ENCODE data around the gene MICOS13.
"Not testable (repeated sequence)": the region's sequence is repeated elsewhere in the genome, so short reads cannot be mapped to it uniquely, and the experiment has no call there.

Gene MICOS13

GRCh38 chr19:5713228-5713627, 32.9 kb upstream of the MICOS13 start:
- Histone ChIP-seq H3K36me3 (ENCODE audit: control insufficient read depth in 5 of 5, insufficient read depth in 5 of 5, low read length in 5 of 5) (peaks cover 0 to 59% (median 45%) of the 10 kb centered on the region in 5 donors), H3K27me3 (ENCODE audit: control insufficient read depth in 5 of 5, insufficient read depth in 4 of 5, low read length in 5 of 5) (no peaks in the 10 kb centered on the region), H3K27ac (ENCODE audit: low read depth, low read length) (no peak overlapping the region), H3K4me1 (ENCODE audit: control insufficient read depth in 5 of 5, insufficient read depth in 5 of 5, low read length in 5 of 5) (peaks cover 0 to 8% (median 4%) of the 10 kb centered on the region in 5 donors), H3K9ac (ENCODE audit: low read length in 5 of 5) (no peak overlapping the region), H3K4me3 (ENCODE audit: low read depth in 1 of 5, low read length in 5 of 5) (no peak overlapping the region), H3K9me3 (ENCODE audit: control insufficient read depth in 5 of 5, low read length in 5 of 5) (no peaks in the 10 kb centered on the region)

DNA sequence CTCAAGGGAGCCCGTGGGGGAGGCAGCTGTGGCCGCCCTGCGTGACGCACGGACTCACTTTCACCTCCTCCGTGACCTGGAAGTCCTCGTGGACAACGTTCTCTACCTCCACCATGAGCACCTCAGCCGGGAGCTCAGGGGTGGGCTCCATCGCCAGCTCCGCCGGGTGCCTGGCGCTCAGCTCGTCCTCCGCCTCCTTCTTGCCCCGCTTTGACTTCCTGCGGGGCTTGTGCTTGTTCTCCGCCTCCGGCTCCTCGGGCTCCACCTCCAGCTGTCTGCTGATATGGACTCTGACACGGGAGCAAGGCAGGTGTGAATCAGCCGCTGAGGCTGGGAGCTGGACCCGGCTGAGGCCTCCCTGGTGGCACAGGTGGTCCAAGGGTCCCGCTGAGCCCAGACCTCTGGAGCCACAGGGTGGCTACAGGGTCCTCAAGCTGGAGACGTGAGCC, 31.4 kb upstream of the MICOS13 start:
- no peak overlapping the region for H3K9ac ChIP-seq (ENCODE audit: low read length in 5 of 5)
- H3K4me3 ChIP-seq (ENCODE audit: low read depth in 1 of 5, low read length in 5 of 5): no peak overlapping the region
- no peak overlapping the region for H3K27ac ChIP-seq (ENCODE audit: low read depth, low read length)
- H3K4me1 ChIP-seq (ENCODE audit: control insufficient read depth in 5 of 5, insufficient read depth in 5 of 5, low read length in 5 of 5): no peaks in the 10 kb centered on the region
- H3K27me3 ChIP-seq (ENCODE audit: control insufficient read depth in 5 of 5, insufficient read depth in 4 of 5, low read length in 5 of 5): no peaks in the 10 kb centered on the region
- H3K9me3 ChIP-seq (ENCODE audit: control insufficient read depth in 5 of 5, low read length in 5 of 5): no peaks in the 10 kb centered on the region
- H3K36me3 ChIP-seq (ENCODE audit: control insufficient read depth in 5 of 5, insufficient read depth in 5 of 5, low read length in 5 of 5): peaks cover 0 to 67% (median 53%) of the 10 kb centered on the region in 5 donors

DNA sequence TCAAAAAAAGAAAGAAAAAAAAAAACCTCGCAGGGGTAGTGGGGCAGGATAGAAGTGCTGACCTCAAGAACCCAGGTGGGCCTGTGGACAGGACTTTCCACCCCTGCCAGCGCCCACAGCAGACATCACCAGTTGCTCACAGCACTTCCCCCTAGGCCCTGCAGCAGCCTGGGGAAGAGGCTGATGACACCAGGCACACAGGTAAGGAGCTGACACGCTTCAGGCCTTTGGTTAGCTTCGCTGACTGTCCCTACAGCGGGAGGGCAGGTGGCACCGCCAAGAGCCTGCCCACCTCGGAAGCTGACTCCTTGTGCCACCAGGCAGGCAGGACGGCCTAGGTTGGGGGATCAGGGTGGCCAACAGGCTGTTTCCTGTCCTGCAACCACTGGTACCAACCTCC, 30.7 kb upstream of the MICOS13 start:
- Histone ChIP-seq H3K36me3 (ENCODE audit: control insufficient read depth in 5 of 5, insufficient read depth in 5 of 5, low read length in 5 of 5) (peaks cover 0 to 74% (median 59%) of the 10 kb centered on the region in 5 donors), H3K9me3 (ENCODE audit: control insufficient read depth in 5 of 5, low read length in 5 of 5) (no peaks in the 10 kb centered on the region), H3K27me3 (ENCODE audit: control insufficient read depth in 5 of 5, insufficient read depth in 4 of 5, low read length in 5 of 5) (no peaks in the 10 kb centered on the region), H3K4me3 (ENCODE audit: low read depth in 1 of 5, low read length in 5 of 5) (no peak overlapping the region), H3K4me1 (ENCODE audit: control insufficient read depth in 5 of 5, insufficient read depth in 5 of 5, low read length in 5 of 5) (no peaks in the 10 kb centered on the region), H3K27ac (ENCODE audit: low read depth, low read length) (no peak overlapping the region), H3K9ac (ENCODE audit: low read length in 5 of 5) (no peak overlapping the region)

- Histone ChIP-seq H3K9me3 (ENCODE audit: control insufficient read depth in 5 of 5, low read length in 5 of 5) (no peaks in the 10 kb centered on the region), H3K27me3 (ENCODE audit: control insufficient read depth in 5 of 5, insufficient read depth in 4 of 5, low read length in 5 of 5) (no peaks in the 10 kb centered on the region), H3K4me3 (ENCODE audit: low read depth in 1 of 5, low read length in 5 of 5) (no peak overlapping the region), H3K4me1 (ENCODE audit: control insufficient read depth in 5 of 5, insufficient read depth in 5 of 5, low read length in 5 of 5) (no peaks in the 10 kb centered on the region), H3K27ac (ENCODE audit: low read depth, low read length) (no peak overlapping the region), H3K36me3 (ENCODE audit: control insufficient read depth in 5 of 5, insufficient read depth in 5 of 5, low read length in 5 of 5) (peaks cover 0 to 91% (median 76%) of the 10 kb centered on the region in 5 donors), H3K9ac (ENCODE audit: low read length in 5 of 5) (no peak overlapping the region)
These were observed 27.6 kb upstream of the MICOS13 start for GRCh38 chr19:5707576-5708575.

DNA sequence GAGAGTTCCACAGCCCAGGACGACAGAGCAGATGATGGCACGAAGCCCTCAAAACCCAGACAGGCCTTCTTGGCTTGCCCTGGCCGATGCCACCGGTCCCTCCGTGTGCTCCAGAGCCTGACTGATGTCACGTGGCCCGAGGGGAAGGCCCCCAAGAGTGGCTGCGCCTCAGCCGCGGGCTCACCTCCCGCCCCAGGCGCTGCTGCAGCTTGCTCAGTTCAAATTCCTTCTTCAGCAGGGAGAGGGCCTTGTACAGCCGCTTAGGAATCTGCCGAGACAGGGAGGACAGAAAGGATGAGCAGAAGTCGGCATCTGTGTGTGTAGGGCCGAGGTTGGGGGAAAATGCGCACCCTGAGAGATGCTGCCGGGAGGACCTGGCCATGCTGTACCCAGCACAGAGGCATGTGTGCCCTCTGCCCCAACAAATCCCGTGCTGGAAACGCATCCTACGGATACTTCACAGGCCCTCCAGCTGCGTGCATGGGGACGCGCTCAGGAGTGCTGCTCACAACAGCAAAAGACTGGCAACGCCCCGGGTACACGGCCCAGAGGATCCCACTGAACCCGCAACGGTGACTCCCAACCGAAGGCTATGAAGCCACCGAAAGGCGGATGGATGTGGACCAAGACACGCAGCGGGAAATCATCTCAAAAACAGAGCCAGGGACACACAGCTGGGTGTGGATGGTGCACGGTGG, 26.7 kb upstream of the MICOS13 start:
- H3K36me3 ChIP-seq (ENCODE audit: control insufficient read depth in 5 of 5, insufficient read depth in 5 of 5, low read length in 5 of 5): peaks cover 0 to 82% (median 68%) of the 10 kb centered on the region in 5 donors
- no peak overlapping the region for H3K4me3 ChIP-seq (ENCODE audit: low read depth in 1 of 5, low read length in 5 of 5)
- no peaks in the 10 kb centered on the region for H3K9me3 ChIP-seq (ENCODE audit: control insufficient read depth in 5 of 5, low read length in 5 of 5)
- H3K4me1 ChIP-seq (ENCODE audit: control insufficient read depth in 5 of 5, insufficient read depth in 5 of 5, low read length in 5 of 5): no peaks in the 10 kb centered on the region
- H3K27ac ChIP-seq (ENCODE audit: low read depth, low read length): no peak overlapping the region
- no peaks in the 10 kb centered on the region for H3K27me3 ChIP-seq (ENCODE audit: control insufficient read depth in 5 of 5, insufficient read depth in 4 of 5, low read length in 5 of 5)
- no peak overlapping the region for H3K9ac ChIP-seq (ENCODE audit: low read length in 5 of 5)

- Histone ChIP-seq H3K4me1 (ENCODE audit: control insufficient read depth in 5 of 5, insufficient read depth in 5 of 5, low read length in 5 of 5) (no peaks in the 10 kb centered on the region), H3K9ac (ENCODE audit: low read length in 5 of 5) (no peak overlapping the region), H3K4me3 (ENCODE audit: low read depth in 1 of 5, low read length in 5 of 5) (no peak overlapping the region), H3K36me3 (ENCODE audit: control insufficient read depth in 5 of 5, insufficient read depth in 5 of 5, low read length in 5 of 5) (peaks cover 0 to 76% (median 60%) of the 10 kb centered on the region in 5 donors), H3K27ac (ENCODE audit: low read depth, low read length) (no peak overlapping the region), H3K27me3 (ENCODE audit: control insufficient read depth in 5 of 5, insufficient read depth in 4 of 5, low read length in 5 of 5) (no peaks in the 10 kb centered on the region), H3K9me3 (ENCODE audit: control insufficient read depth in 5 of 5, low read length in 5 of 5) (no peaks in the 10 kb centered on the region)
These were observed 25.2 kb upstream of the MICOS13 start for GRCh38 chr19:5705552-5705951.

DNA sequence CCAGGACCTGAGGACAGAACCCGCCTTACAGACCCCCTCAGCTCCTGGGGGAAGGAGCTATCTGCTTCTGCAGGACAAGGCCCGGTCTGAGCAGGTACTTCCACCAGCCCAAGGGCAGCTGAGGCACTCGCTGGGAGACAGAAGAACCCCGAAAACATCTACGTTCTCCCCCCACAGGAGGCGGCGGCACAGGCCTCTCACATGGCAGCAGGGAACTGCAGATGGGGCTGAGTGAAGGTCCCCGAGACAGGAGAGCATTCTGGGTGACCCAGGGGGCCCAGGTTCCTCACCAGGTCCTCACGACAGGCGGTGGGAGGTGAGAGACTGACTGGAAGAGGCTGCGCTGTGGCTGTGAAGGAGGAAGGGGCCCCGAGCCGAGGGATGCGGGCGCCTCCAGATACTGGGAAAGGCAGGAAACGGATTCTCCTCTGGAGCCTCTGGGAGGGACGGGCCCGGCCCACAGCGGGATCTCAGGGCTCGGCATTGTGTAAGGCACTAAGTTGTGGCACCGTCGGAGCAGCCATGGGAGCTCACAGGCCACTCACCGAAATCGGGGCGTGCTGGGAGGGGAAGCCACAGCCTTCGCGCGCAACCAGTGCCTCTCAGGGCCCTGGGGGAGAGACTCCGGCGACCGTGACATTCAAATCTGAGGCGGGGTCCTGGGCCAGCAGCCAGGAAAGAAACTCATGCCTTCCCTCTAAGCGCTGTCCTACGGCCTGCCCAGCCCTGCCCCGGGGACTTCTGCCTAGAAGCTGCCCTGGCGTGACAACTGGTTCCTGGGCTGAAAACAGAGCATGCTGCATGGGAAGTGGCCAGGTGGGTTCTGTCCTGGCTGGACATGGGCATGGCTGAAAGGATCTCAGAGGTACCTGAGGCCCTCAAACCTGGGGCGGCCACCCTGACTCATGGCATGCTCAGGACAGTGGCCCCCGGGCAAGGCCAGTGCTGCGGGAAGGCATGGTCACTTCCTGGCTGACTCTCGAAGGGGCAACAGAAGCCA, 23.8 kb upstream of the MICOS13 start:
- no peak overlapping the region for H3K4me3 ChIP-seq (ENCODE audit: low read depth in 1 of 5, low read length in 5 of 5)
- no peaks in the 10 kb centered on the region for H3K27me3 ChIP-seq (ENCODE audit: control insufficient read depth in 5 of 5, insufficient read depth in 4 of 5, low read length in 5 of 5)
- no peaks in the 10 kb centered on the region for H3K9me3 ChIP-seq (ENCODE audit: control insufficient read depth in 5 of 5, low read length in 5 of 5)
- no peak overlapping the region for H3K9ac ChIP-seq (ENCODE audit: low read length in 5 of 5)
- no peak overlapping the region for H3K27ac ChIP-seq (ENCODE audit: low read depth, low read length)
- peaks cover 0 to 77% (median 62%) of the 10 kb centered on the region in 5 donors for H3K36me3 ChIP-seq (ENCODE audit: control insufficient read depth in 5 of 5, insufficient read depth in 5 of 5, low read length in 5 of 5)
- H3K4me1 ChIP-seq (ENCODE audit: control insufficient read depth in 5 of 5, insufficient read depth in 5 of 5, low read length in 5 of 5): no peaks in the 10 kb centered on the region

GRCh38 chr19:5702053-5702410, 21.7 kb upstream of the MICOS13 start:
- not testable (repeated sequence) for H3K27me3 ChIP-seq (ENCODE audit: control insufficient read depth in 5 of 5, insufficient read depth in 4 of 5, low read length in 5 of 5); H3K9me3 ChIP-seq (ENCODE audit: control insufficient read depth in 5 of 5, low read length in 5 of 5); H3K4me1 ChIP-seq (ENCODE audit: control insufficient read depth in 5 of 5, insufficient read depth in 5 of 5, low read length in 5 of 5); H3K4me3 ChIP-seq (ENCODE audit: low read depth in 1 of 5, low read length in 5 of 5); H3K27ac ChIP-seq (ENCODE audit: low read depth, low read length); H3K9ac ChIP-seq (ENCODE audit: low read length in 5 of 5)
- H3K36me3 ChIP-seq (ENCODE audit: control insufficient read depth in 5 of 5, insufficient read depth in 5 of 5, low read length in 5 of 5): peaks cover 0 to 77% (median 65%) of the 10 kb centered on the region in 5 donors

DNA sequence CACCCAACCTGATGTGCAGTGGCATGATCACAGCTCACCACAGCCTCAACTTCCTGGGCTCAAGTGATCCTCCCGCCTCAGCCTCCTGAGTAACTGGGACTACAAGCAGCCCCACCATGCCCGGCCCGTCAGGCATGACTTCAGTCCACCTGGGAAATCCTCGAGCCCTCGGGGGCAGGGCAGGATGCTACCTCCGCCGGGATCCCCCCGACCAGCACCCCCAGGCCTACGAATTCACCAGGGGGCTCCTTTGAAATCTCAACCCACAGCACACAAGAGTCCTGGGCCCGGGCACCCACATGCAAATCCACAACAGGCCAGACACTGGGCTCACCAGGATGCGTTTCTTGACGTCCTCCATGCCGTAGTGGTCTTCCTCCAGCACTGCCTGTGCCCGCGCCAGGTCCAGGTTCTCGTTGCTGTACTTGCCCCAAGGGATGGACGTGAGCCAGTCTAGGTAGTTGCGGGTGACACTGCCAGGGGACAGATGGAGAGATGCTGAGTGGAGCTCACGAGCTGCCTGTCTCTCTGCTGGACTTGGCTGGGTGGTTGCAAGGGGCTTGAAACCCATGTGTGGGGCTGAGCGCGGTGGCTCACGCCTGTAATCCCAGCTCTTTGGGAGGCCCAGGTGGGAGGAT, 20.3 kb upstream of the MICOS13 start:
- Histone ChIP-seq H3K9me3 (ENCODE audit: control insufficient read depth in 5 of 5, low read length in 5 of 5) (no peaks in the 10 kb centered on the region), H3K27me3 (ENCODE audit: control insufficient read depth in 5 of 5, insufficient read depth in 4 of 5, low read length in 5 of 5) (no peaks in the 10 kb centered on the region), H3K4me1 (ENCODE audit: control insufficient read depth in 5 of 5, insufficient read depth in 5 of 5, low read length in 5 of 5) (no peaks in the 10 kb centered on the region), H3K36me3 (ENCODE audit: control insufficient read depth in 5 of 5, insufficient read depth in 5 of 5, low read length in 5 of 5) (peaks cover 0 to 78% (median 66%) of the 10 kb centered on the region in 5 donors), H3K9ac (ENCODE audit: low read length in 5 of 5) (no peak overlapping the region), H3K27ac (ENCODE audit: low read depth, low read length) (no peak overlapping the region), H3K4me3 (ENCODE audit: low read depth in 1 of 5, low read length in 5 of 5) (no peak overlapping the region)
